GM21381 (cell line): Measurements from ENCODE around the gene CD300LF.

Experiments used
- ATAC-seq: cut with Tn5 transposase; IDR thresholded peaks from one replicate; pipeline ENCODE4 v1.9.1; 2021; ENCODE audit warnings: mild to moderate bottlenecking, moderate library complexity; ENCODE audit not compliant: unreplicated experiment

Gene CD300LF

GRCh38 chr17:74645010-74645409 lies 67.7 kb downstream of the CD300LF start:
- ATAC-seq, result no peak

GRCh38 chr17:74644419-74644818 lies 68.3 kb downstream of the CD300LF start:
- no peak for ATAC-seq
